Islet precursor cell (in vitro differentiated cells): Measurements from ENCODE around the gene ADGRE1.
"Not testable (repeated sequence)": the region's sequence is repeated elsewhere in the genome, so short reads cannot be mapped to it uniquely, and the experiment has no call there.

Experiments used
- DNase-seq: peaks from one replicate; pipeline ENCODE4 v3.0.0-alpha.2; 2018

ADGRE1 gene, protein sequence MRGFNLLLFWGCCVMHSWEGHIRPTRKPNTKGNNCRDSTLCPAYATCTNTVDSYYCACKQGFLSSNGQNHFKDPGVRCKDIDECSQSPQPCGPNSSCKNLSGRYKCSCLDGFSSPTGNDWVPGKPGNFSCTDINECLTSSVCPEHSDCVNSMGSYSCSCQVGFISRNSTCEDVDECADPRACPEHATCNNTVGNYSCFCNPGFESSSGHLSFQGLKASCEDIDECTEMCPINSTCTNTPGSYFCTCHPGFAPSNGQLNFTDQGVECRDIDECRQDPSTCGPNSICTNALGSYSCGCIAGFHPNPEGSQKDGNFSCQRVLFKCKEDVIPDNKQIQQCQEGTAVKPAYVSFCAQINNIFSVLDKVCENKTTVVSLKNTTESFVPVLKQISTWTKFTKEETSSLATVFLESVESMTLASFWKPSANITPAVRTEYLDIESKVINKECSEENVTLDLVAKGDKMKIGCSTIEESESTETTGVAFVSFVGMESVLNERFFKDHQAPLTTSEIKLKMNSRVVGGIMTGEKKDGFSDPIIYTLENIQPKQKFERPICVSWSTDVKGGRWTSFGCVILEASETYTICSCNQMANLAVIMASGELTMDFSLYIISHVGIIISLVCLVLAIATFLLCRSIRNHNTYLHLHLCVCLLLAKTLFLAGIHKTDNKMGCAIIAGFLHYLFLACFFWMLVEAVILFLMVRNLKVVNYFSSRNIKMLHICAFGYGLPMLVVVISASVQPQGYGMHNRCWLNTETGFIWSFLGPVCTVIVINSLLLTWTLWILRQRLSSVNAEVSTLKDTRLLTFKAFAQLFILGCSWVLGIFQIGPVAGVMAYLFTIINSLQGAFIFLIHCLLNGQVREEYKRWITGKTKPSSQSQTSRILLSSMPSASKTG

DNA sequence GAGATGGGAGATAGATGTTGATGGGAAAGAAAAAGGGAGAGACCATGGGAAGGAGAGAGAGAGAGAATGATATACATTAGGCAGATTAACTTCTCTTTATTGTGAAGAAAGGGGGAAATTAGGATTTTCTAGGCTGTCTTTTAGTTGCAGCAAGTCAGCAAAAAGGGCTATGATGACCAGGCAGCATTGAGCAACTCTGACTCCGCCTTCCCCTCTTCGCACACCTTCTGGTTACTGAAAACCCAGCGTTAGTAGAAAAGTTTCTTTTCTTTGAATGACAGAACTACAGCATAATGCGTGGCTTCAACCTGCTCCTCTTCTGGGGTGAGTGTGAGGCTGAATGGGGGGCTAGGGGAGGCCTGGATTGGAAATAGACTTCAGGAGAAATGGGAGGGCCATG is at the start of gene ADGRE1:
TSS of gene ADGRE1 (plus strand) at position 264 of the 400 bp plus-strand sequence. CDS start at position 294, 30 bp downstream.
- DNase-seq = no peak

DNA sequence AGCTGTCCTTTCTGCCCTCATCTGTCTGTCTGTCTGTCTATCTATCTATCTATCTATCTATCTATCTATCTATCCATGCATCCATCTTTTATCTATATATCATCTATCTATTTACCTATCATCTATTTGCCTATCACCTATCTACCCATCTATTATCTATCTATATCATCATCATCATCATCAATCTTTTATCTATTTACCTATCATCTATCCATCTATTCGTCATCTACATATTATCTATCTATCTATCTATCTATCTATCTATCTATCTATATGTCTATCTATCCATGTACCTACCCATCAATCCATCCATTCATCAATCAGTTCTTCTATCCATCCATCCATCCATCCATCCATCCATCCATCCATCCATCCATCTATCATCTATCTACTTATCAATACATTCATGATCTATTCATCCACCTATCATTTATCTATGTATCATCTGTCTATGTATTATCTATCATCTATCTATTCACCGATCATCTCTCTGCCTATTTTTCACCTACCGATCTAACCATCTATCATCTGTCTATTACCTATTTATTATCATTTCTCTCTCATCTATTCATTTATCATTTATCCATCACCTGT is 49.2 kb upstream of the ADGRE1 start:
- no peak for DNase-seq

DNA sequence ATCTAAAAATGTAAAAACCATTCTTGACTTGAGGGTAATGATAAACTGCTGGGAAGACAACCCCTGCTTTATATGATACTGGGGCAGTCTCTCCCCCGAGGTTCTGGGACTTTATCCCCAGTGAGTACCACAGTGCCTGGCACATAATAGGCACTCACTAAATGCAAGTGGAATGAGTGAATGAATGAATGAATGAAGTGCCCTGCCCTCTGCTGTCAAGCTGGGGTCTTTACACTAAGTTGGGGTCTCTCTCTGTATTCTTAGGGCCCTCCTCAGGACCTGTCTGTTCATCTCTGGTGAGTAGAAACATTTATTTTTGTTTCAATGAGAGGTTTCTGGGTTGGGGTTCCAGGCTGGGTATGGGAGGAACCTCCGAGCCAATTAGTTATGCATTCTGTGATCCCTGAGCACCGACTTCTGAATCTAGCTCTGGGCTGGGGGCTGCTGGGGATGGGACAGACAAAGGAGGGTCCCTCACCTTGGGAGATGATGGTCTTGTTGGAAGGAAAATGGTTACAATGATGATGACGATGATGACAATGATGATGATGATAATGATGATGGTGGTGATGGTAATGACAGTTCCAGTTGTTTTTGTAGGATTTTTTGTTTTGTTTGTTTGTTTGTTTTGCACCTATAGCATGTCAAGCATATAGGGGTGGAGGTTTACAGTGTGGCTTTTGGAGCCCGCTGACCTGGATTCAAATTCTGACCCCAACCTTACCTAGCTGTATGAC is 44.3 kb upstream of the ADGRE1 start:
- DNase-seq = no peak

DNA sequence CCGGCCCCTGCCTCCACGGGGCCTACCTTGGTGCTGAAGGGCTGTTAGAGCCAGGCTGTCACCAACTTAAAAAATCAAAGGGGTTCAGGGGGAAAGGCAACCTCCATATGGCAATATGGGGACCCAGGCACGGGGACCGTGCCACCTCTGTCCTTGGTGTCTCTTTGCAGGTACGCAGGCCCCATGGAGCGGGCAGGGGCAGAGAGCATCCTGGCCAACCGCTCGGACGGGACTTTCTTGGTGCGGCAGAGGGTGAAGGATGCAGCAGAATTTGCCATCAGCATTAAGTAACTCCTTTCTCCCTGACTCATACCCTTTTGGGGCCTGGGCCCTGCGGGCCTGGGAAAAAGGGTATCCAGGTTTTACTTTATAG is 39.6 kb upstream of the ADGRE1 start:
- DNase-seq = no peak

DNA sequence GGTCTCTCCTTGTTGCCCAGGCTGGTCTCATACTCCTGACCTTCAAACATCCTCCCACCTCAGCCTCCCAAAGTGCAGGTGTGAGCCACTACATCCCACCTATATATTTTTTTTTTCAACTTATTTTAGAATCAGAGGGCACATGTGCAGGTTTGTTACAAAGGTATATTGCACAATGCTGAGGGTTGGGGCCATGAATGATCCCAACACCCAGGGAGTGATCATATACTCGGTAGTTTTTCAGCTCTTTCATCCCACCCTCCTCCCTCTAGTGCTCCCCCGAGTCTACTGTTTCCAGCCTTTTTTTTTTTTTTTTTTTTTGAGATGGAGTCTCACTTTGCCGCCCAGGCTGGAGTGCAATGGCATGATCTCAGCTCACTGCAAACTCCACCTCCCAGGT is 38.4 kb upstream of the ADGRE1 start:
- no peak for DNase-seq

DNA sequence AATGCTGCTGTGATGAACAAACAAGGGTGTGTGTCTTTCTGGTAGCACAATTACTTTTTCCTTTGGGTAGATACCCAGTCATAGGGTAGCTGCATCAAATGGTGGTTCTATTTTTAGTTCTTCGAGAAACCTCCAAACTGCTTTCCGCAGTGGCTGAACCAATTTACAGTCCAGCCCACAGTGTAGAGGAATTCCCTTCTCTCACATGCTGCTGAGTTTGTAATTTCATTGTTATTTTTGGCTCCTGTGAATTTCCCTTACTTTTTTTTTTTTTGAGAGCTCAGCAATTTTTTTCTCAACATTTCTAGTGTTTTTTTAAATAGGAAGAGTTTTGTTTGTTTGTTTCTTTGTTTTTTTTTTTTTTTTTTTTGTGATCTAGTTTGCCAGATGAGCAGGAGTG is 37.5 kb upstream of the ADGRE1 start:
- DNase-seq = no peak

DNA sequence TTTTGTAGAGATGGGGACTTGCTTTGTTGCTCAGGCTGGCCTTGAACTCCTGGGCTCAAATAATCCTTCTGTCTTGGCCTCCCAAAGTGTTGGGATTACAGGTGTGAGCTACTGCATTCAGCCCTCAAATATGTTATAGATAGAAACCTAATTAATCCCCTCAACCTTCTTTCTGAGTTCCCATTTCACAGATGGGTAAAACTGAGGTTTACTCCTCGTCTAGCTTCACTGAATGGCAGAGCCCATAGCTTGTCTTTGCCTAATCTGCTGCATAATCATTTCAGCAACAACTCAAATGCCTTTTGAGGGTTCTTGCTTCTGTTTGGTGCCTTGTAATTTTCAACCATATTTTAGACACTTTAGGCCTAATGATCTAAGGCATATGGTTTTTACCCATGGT is 36.0 kb upstream of the ADGRE1 start:
- DNase-seq = no peak

DNA sequence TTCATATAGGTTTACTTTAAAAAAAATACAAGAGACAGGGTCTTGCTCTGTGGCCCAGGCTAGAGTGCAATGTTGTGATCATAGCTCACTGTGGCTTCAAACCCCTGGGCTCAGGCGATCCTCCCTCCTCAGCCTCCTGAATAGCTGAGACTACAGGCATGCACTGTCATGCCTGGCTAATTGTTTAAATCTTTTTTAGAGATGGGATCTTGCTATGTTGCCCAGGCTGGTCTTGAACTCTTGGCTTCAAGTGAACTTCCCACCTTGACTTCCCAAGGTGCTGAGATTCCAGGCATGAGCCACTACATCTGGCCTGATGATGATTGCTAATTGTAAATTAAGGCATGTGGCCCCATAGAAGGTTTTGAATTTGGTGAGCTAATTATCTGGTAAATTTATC is 35.4 kb upstream of the ADGRE1 start:
- DNase-seq = peak; percentile 8

DNA sequence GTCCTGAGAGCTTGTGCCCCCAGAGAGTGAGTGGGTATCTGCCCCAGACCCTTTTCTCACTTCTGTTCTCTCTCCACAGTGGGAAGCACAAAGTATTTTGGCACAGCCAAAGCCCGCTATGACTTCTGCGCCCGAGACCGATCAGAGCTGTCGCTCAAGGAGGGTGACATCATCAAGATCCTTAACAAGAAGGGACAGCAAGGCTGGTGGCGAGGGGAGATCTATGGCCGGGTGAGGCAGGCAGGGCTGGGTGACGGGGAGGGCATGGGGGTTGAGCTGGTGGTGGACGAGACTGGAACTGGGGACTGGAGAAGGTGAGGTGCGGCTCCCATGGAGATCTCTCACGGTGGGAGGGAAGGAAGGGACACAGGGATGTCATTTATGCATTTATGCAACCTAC is 33.5 kb upstream of the ADGRE1 start:
- no peak for DNase-seq

DNA sequence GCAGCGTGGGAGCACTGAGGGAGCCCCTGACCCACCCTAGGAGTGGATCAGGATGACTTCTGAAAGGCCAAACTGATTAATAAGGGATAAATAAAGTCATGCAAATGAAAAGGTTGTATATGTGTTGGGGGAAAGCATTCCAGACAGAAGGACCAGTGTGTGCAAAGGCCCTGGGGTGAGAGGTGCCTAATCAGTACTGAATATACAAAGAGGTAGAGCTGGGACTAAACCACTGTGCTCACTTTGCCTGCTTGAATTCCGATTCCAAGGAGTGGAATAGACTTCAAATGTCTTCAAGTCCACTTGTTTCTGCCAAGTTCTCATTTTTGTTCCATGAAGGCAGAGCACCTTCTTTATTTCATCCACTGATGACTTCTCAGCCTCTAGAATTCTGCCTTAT is 32.6 kb upstream of the ADGRE1 start:
- DNase-seq = no peak

DNA sequence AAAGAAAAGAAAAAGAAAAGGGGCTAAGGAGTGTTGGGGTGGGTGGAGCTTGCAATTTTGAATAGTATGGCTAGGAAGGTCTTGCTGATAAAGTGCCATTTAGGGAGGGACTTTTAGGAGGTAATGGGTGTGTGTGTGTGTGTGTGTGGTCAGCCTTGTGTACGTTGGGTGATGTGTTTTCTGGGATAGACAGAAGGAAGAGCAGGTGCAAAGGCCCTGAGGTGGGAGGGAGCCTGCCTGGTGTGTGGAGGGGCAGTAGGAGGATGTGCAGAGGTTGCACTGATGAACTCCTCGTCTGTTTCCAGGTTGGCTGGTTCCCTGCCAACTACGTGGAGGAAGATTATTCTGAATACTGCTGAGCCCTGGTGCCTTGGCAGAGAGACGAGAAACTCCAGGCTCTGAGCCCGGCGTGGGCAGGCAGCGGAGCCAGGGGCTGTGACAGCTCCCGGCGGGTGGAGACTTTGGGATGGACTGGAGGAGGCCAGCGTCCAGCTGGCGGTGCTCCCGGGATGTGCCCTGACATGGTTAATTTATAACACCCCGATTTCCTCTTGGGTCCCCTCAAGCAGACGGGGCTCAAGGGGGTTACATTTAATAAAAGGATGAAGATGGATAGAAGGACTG is 30.5 kb upstream of the ADGRE1 start:
- DNase-seq = no peak

DNA sequence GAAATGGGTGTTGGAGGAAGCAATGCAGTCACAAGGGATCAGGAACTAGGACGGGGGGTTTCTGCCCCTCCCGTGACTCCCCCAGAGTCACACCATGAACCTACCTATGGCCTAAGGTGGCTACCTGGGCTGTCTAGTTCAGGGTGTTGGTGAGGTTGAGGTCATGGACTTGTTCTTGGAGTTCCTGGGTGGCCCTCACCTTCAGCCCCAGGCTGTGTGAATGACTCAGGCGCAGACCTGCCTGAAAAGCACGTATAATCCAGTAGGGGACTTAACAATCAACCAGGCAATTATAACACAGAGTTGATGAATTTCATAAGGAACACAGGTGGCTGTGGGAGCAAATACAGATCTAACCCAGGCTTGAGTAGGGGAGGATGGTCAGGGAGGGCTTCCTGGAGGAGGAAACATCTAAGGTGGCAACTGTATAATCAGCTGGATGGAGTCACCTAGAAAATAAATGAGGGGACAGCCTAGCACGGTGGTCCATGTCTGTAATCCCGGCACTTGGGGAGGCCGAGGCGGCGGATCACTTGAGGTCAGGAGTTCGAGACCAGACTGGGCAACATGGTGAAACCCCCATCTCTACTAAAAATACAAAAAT is 25.6 kb upstream of the ADGRE1 start:
- DNase-seq = peak; percentile 63

DNA sequence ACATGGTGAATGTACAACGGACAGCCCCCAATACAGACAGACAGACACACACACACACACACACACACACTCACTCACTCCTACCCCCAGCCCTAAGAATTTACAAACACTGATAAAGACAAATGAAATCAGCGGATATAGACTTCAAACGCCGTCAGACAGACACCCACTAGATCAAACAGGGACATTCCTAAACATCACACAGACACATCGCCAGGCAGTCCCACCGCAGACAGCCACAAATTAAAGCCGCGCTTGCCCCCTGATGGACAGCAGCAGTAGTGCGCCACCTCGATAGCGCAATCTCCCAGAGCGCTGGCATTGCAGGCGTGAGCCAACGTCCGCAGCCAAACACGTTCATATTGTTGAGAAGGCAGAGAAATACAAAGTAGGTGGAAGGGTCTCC is 24.7 kb upstream of the ADGRE1 start:
- DNase-seq = peak; percentile 95

DNA sequence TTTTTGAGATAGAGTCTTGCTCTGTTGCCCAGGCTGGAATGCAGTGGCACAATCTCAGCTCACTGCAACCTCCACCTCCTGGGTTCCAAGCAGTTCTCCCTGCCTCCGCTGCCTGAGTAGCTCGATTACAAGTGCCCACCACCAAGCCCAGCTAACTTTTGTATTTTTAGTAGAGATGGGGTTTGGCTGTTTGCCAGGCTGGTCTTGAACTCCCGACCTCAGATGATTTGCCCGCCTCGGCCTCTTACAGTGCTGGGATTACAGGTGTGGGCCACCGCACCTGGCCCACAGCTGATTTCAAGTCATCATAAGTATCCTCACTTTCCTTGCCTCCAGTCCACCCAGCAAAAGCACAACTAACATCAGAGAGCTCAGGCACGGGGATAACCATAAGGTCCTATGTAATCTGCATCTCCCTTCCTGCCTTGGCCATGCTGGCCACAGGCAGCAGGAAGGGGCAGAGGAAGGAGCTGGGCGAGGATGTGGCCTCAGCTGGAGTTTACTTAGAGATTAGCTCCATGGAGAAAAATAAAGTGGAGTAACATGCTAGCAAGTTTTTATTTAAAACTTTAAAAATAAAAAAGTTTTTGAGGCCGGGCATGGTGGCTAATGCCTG is 22.9 kb upstream of the ADGRE1 start:
- DNase-seq = no peak

DNA sequence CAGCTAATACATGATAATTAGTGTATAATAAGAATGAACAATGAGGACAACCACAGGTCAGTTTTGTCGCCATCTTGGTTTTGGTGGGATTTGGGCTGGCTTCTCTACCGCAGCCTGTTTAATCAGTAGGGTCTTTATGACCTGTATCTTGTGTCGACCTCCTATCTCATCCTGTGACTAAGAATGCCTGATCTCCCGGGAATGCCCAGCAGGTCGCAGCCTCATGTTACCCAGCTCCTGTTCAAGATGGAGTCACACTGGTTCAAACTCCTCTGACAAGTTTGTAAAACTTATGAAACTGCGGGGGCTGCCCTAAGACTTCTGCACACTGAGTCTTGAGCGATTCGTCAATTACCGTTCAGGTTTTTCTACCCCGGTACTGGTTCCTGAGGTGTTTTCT is 21.5 kb upstream of the ADGRE1 start:
- no peak for DNase-seq

DNA sequence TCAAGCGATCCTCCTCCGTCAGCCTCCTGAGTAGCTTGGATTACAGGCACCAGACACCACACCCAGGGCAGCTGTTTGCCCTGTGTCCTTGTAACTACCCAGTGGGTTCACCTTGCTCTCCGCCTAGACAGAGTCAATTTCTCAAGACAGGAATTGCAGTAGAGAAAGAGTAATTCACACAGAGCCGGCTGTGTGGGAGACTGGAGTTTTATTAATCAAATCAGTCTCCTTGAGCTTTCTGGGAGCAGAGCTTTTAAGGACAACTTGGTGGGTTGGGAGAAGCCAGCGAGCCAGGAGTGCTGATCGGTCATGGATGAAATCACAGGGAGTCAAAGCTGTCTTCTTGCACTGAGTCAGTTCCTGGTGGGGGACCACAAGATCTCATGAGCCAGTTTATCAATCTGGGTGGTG is 20.6 kb upstream of the ADGRE1 start:
- DNase-seq = no peak

DNA sequence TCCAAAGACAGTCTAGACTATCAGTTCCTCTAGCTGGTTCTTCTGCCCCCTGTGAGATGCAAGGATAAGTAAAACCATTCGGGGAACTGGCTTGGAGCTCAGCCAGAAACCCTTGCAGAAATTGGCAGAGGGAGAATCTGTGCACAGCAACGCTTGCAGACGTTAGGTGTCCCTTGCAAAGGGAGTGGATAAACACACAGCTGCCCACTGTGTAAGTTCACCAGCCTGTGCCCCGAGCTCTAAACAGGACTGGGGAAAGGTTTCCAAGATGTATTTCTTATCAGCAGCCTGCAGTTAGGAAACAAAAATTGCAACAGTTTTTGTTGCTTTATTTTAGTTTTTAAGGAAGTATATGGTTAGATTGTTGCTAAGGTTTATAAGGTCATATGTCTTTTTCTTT is 19.0 kb upstream of the ADGRE1 start:
- DNase-seq = no peak

DNA sequence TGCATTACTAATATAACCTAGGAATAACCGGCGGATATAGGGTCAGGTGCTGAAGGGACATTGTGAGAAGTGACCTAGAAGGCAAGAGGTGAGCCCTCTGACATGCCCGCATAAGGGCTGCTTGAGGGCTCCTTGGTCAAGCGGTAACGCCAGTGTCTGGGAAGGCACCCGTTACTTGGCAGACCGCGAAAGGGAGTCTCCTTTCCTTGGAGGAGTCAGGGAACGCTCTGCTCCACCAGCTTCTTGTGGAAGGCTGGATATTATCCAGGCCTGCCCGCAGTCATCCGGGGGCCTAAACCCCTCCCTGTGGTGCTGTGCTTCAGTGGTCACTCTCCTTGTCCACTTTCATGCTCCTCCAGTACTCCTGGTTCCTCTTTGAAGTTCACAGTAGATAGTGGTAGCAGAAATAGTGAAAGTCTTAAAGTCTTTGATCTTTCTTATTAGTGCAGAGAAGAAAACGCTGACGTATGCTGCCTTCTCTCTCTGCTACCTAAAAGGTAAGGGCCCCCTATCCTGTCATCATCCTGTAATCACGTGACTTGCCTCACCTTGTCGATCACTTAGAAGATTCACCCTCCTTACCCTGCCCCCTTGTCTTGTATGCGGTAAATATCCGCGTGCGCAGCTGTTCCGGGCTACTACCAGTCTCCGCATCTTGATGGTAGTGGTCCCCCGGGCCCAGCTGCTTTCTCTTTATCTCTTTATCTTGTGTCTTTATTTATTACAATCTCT is 18.1 kb upstream of the ADGRE1 start:
- DNase-seq = not testable (repeated sequence)

DNA sequence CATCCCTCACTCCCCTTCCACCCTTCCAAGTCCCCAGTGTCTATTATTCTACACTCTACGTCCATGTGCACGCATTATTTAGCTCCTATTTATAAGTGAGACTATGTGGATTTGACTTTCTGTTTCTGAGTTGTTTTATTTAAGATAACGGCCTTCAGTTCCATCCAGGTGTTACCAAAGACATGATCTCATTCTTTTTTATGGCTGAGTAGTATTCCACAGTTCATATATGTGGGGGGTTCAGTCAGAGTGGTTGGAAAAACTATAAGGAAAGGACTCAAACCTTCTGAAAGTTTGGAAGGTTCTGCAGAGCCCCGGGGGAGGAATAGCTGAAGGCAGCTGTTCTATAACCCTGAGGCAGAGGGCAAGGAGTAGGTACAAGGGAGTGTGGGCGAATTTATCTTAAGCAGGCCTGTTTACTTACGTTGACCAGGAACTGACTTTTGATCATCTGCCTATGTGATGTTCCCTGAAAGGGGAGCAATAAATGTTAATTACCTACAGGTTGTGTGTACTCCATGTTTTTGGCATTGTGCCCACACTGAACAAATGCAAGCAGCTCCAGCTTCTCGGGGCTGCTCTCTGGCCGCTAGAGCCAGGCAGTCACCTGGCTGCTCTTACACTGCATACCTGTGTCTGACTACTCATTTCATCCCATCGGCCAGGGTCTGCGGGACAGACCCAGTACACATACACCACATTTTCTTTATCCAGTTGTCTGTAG is 13.5 kb upstream of the ADGRE1 start:
- no peak for DNase-seq

DNA sequence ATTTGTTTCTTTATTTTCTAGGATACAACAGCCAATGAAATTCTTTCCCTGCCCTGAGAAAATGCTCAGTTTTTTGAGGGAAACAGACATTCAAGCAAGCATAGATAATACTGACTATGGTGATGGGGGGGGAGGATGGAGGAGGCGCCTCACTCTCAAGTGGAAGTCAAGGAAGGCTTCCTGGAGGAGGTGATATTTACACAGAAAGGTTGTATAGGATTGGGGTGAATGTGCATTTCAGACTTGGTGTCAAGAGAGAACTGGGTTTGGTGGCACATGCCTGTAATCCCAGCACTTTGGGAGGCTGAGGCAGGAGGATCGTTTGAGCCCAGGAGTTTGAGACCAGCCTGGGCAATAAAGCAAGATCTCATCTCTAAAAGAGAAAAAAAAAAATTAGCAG is 12.2 kb upstream of the ADGRE1 start:
- DNase-seq = no peak
